Activated CD8-positive, alpha-beta T cell treated with anti-CD3 and anti-CD28 coated beads, Interleukin-2, amount 10 ng/mL, durations not matched to agents 7 days and 5 days (primary cell): ENCODE results near the gene THOC2. TPM values are rescaled to one million over a fixed set of nuclear protein-coding genes. Genes with fewer than 3 reads are reported as not detected.
"Not testable (repeated sequence)": the region's sequence is repeated elsewhere in the genome, so short reads cannot be mapped to it uniquely, and the experiment has no call there.

Experiments used
- ATAC-seq: fragments of 150-1000 bp; cut with Tn5 transposase; one replicate; pipeline ENCODE4 v1.10.0; 2021; ENCODE audit warnings: moderate library complexity
- CTCF ChIA-PET: fragments of 350-600 bp; sonication (Branson Sonifier 250); formaldehyde crosslinking; loops from one replicate; lab custom pipeline; 2021; ENCODE audit warnings: antibody characterized with exemption; lab: Charles Lee
- POLR2A ChIA-PET: fragments of 350-600 bp; sonication (Branson Sonifier 250); formaldehyde crosslinking; loops from one replicate; lab custom pipeline; 2021; ENCODE audit warnings: antibody characterized with exemption; lab: Charles Lee
- DNase-seq: peaks from one replicate; pipeline ENCODE4 v3.0.0-alpha.2; 2020
- H3K27ac Mint-ChIP-seq: one replicate; pipeline ENCODE4 v1.8.0; 2021; ENCODE audit warnings: mild to moderate bottlenecking, mixed read lengths
- H3K27me3 Mint-ChIP-seq: one replicate; pipeline ENCODE4 v1.8.0; 2021; ENCODE audit warnings: low read depth, mixed read lengths
- H3K36me3 Mint-ChIP-seq: one replicate; pipeline ENCODE4 v1.8.0; 2021; ENCODE audit warnings: low read depth, mixed read lengths
- H3K4me1 Mint-ChIP-seq: one replicate; pipeline ENCODE4 v1.8.0; 2021; ENCODE audit warnings: low read depth, mixed read lengths
- H3K4me3 Mint-ChIP-seq: one replicate; pipeline ENCODE4 v1.8.0; 2021; ENCODE audit warnings: mild to moderate bottlenecking, mixed read lengths
- H3K9me3 Mint-ChIP-seq: one replicate; pipeline ENCODE4 v1.8.0; 2022; ENCODE audit warnings: mixed read lengths; ENCODE audit not compliant: insufficient read depth
- total RNA-seq, 2 experiments: library from RNA; stranded (reverse); gene quantifications; one replicate each; pipeline ENCODE4 v1.2.3, GENCODE V29; 2021

Gene THOC2
- total RNA-seq, 2 experiments from 2014 or later: 78.9 to 83.4 TPM

GRCh38 chrX:123601437-123601836, 131.4 kb downstream of the THOC2 start:
- ATAC-seq (no peak), DNase-seq (no peak)
- Mint-ChIP-seq H3K36me3 (peaks cover 26% of the 10 kb centered on the region), H3K27me3 (no peaks in the 10 kb centered on the region), H3K4me1 (no peaks in the 10 kb centered on the region), H3K4me3 (no peak overlapping the region), H3K9me3 (no peaks in the 10 kb centered on the region), H3K27ac (no peak overlapping the region)
- ChIA-PET POLR2A (no interaction called here), CTCF (no interaction called here)

GRCh38 chrX:123600181-123600580, 132.7 kb downstream of the THOC2 start:
- peaks cover 22% of the 10 kb centered on the region for H3K36me3 Mint-ChIP-seq
- H3K27me3 Mint-ChIP-seq: no peaks in the 10 kb centered on the region
- H3K4me3 Mint-ChIP-seq: no peak overlapping the region
- DNase-seq (no peak), ATAC-seq (no peak)
- ChIA-PET CTCF (no interaction called here), POLR2A (no interaction called here)
- no peaks in the 10 kb centered on the region for H3K9me3 Mint-ChIP-seq
- no peaks in the 10 kb centered on the region for H3K4me1 Mint-ChIP-seq
- no peak overlapping the region for H3K27ac Mint-ChIP-seq

DNA sequence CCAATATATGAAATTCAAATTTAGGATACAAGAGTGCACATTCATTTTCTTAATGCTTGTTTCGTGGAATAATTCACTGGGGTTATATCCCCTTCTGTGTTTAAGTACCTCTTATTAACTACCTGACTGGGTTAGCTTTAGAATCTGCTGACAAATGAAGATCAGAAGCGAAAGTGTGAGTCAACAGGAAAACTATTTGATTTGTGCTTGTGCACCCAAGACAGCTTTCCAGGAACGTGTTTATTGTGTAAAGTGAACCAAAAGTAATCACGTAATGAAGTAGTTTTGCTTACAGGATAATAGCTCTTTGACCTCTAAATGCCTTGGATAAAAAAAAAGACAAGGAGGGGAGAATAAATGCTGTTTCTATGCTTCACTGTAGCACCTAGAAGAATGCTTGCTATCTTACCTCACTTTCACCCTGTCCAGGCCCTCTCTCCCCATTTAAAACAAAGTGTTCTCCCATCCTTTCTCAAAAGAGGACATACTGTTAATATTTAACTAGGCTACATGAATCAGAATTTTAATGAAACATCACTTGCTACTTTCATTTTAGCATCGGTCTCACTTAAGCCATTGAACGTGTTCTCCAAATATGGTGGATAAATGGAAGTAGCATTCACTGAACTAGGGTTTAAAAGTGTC, 141.9 kb downstream of the THOC2 start:
- ChIA-PET POLR2A (no interaction called here), CTCF (no interaction called here)
- no peaks in the 10 kb centered on the region for H3K27me3 Mint-ChIP-seq
- H3K4me1 Mint-ChIP-seq: peaks cover 2% of the 10 kb centered on the region
- no peak overlapping the region for H3K27ac Mint-ChIP-seq
- ATAC-seq (no peak), DNase-seq (no peak)
- no peaks in the 10 kb centered on the region for H3K36me3 Mint-ChIP-seq
- H3K4me3 Mint-ChIP-seq: no peak overlapping the region
- no peaks in the 10 kb centered on the region for H3K9me3 Mint-ChIP-seq

GRCh38 chrX:123588723-123589122, 144.1 kb downstream of the THOC2 start:
- Mint-ChIP-seq H3K4me3 (no peak overlapping the region), H3K36me3 (no peaks in the 10 kb centered on the region), H3K9me3 (no peaks in the 10 kb centered on the region), H3K27me3 (no peaks in the 10 kb centered on the region), H3K27ac (no peak overlapping the region), H3K4me1 (peaks cover 2% of the 10 kb centered on the region)
- POLR2A ChIA-PET: no interaction called here
- ATAC-seq (no peak), DNase-seq (no peak)
- CTCF ChIA-PET: no interaction called here

DNA sequence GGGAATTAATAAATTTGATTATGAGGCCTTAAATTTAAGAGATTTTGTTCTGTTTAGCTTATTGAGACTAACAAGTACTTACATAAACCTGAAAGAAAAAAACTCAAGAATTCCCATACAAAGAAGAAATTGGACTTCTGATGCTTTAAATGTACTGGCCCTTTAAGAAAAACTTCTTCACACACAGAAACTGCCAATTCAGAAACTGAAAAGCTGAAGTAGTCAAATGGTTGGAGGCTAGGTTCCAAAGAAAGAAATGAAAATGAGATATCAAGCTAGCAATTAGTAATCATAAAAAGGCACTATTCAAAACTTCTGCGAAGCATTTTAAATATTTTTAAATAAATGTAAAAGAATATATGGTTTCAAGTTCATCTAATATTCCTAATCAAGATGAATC, 151.3 kb downstream of the THOC2 start:
- Mint-ChIP-seq H3K36me3 (no peaks in the 10 kb centered on the region), H3K27me3 (no peaks in the 10 kb centered on the region), H3K9me3 (no peaks in the 10 kb centered on the region), H3K27ac (no peak overlapping the region), H3K4me3 (no peak overlapping the region), H3K4me1 (no peaks in the 10 kb centered on the region)
- ATAC-seq: no peak
- POLR2A ChIA-PET: no interaction called here
- DNase-seq: no peak
- CTCF ChIA-PET: no interaction called here

DNA sequence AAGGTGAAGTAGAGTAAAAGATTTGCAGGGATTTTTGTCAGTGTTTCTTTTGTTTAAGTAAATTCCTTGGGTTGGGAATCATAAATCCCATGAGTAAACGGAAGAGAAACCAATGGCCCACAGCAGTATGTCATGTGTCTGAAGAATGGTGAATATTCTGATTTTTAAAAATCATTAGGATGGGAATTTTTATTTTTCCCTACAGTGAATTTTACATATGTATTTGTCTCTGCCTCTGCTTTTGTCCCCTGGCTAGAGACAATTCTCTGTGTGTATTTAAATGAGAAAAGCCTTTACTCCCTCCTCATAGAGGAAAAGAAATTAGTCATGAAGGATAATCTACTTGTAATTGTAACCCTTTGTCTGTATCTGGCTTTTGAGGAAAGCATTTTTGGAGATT, 152.1 kb downstream of the THOC2 start:
- Mint-ChIP-seq H3K4me3 (no peak overlapping the region), H3K9me3 (no peaks in the 10 kb centered on the region), H3K4me1 (no peaks in the 10 kb centered on the region), H3K27ac (no peak overlapping the region), H3K36me3 (no peaks in the 10 kb centered on the region), H3K27me3 (no peaks in the 10 kb centered on the region)
- DNase-seq: no peak
- no peak for ATAC-seq
- ChIA-PET CTCF (no interaction called here), POLR2A (no interaction called here)

DNA sequence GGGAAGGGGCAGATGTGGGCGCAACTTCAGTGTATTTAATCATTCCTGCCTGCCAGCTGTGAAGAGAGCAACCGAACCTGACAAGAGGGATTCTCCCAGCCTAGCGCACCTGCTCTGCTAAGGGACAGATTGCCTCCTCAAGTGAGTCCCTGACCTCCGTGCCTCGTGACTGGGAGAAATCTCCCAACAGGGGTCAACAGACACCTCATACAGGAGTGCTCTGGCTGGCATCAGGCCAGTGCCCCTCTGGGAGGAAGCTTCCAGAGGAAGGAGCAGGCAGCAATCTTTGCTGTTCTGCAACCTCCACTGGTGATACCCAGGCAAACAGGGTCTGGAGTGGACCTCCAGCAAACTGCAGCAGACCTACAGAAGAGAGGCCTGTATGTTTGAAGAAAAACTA, 158.8 kb downstream of the THOC2 start:
- H3K27ac Mint-ChIP-seq, H3K27me3 Mint-ChIP-seq, H3K4me1 Mint-ChIP-seq, H3K4me3 Mint-ChIP-seq, DNase-seq, ATAC-seq, H3K9me3 Mint-ChIP-seq, H3K36me3 Mint-ChIP-seq, POLR2A ChIA-PET, CTCF ChIA-PET: not testable (repeated sequence)

GRCh38 chrX:123570011-123570590, 162.8 kb downstream of the THOC2 start:
- Mint-ChIP-seq H3K27ac (no peak overlapping the region), H3K36me3 (no peaks in the 10 kb centered on the region), H3K27me3 (no peaks in the 10 kb centered on the region), H3K4me1 (no peaks in the 10 kb centered on the region), H3K4me3 (no peak overlapping the region), H3K9me3 (no peaks in the 10 kb centered on the region)
- ChIA-PET POLR2A (no interaction called here), CTCF (no interaction called here)
- DNase-seq: no peak
- ATAC-seq: no peak

- POLR2A ChIA-PET: no interaction called here
- H3K4me3 Mint-ChIP-seq: no peak overlapping the region
- CTCF ChIA-PET: no interaction called here
Observed at GRCh38 chrX:123563167-123563566, 169.7 kb downstream of the THOC2 start.

DNA sequence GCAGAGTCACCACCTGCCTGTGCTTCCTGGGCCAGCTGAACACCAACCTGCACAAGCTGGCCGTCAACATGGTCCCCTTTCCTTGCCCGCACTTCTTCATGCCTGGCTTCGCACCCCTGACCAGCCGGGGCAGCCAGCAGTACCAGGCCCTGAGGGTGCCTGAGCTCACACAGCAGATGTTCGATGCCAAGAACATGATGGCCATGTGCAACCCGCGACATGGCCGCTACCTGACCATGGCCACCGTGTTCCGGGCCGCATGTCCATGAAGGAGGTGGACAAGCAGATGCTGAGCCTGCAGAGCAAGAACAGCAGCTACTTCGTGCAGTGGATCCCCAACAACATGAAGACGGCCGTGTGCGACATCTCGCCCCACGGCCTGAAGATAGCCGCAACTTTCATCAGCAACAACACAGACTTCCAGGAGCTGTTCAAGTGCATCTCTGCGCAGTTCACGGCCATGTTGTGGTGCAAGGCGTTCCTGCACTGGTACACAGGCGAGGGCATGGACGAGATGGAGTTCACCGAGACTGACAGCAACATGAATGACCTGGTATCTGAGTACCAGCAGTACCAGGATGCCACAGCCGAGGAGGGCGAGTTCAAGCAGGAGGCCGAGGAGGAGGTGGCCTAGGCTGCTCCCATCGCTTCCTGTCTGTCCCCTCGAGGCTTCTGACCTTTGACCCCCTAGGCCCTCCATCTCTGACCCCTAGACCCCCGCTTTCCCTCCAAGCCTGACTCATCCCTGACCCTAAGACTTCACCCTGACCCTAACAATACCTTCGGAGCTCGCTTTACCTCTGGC, 170.3 kb downstream of the THOC2 start:
- DNase-seq: no peak
- Mint-ChIP-seq H3K4me3 (no peak overlapping the region), H3K9me3 (no peaks in the 10 kb centered on the region), H3K36me3 (no peaks in the 10 kb centered on the region), H3K4me1 (no peaks in the 10 kb centered on the region), H3K27me3 (no peaks in the 10 kb centered on the region), H3K27ac (no peak overlapping the region)
- CTCF ChIA-PET: no interaction called here
- ATAC-seq: no peak
- POLR2A ChIA-PET: no interaction called here

More at GRCh38 chrX:123563167-123563566, 169.7 kb downstream of the THOC2 start:
- Mint-ChIP-seq H3K27me3 (no peaks in the 10 kb centered on the region), H3K9me3 (no peaks in the 10 kb centered on the region), H3K4me1 (no peaks in the 10 kb centered on the region), H3K27ac (no peak overlapping the region), H3K36me3 (no peaks in the 10 kb centered on the region)
- ATAC-seq (no peak), DNase-seq (no peak)

GRCh38 chrX:123561439-123562215, 171.2 kb downstream of the THOC2 start:
- no peaks in the 10 kb centered on the region for H3K36me3 Mint-ChIP-seq

GRCh38 chrX:123550829-123551228, 182.0 kb downstream of the THOC2 start:
- CTCF ChIA-PET: no interaction called here
- DNase-seq: no peak
- Mint-ChIP-seq H3K27me3 (no peaks in the 10 kb centered on the region), H3K36me3 (no peaks in the 10 kb centered on the region), H3K9me3 (no peaks in the 10 kb centered on the region), H3K27ac (no peak overlapping the region), H3K4me3 (no peak overlapping the region), H3K4me1 (no peaks in the 10 kb centered on the region)
- no peak for ATAC-seq
- POLR2A ChIA-PET: no interaction called here

More at GRCh38 chrX:123561439-123562215, 171.2 kb downstream of the THOC2 start:
- DNase-seq: no peak
- H3K27ac Mint-ChIP-seq: no peak overlapping the region
- H3K4me1 Mint-ChIP-seq: no peaks in the 10 kb centered on the region
- H3K9me3 Mint-ChIP-seq: no peaks in the 10 kb centered on the region
- ChIA-PET POLR2A (no interaction called here), CTCF (no interaction called here)
- H3K27me3 Mint-ChIP-seq: no peaks in the 10 kb centered on the region
- no peak for ATAC-seq
- no peak overlapping the region for H3K4me3 Mint-ChIP-seq
